HCT116 (cell line): Measurements from ENCODE around the gene PGS1. TPM values are rescaled to one million over a fixed set of nuclear protein-coding genes. Genes with fewer than 3 reads are reported as not detected.

Source experiments
- ATAC-seq: fragments of 200-7000 bp; cut with Tn5 transposase; 2 replicates; pipeline ENCODE4 v1.9.1; 2020; ENCODE audit warnings: mild to moderate bottlenecking, moderate library complexity
- BruUV-seq: library from RNA; stranded (reverse); fragments of 400-500 nt; replicated peaks from 2 replicates; lab custom pipeline; 2021; lab: Mats Ljungman, UMichigan
- CTCF ChIA-PET: fragments of 300-600 bp; sonication (Branson Sonifier 250); formaldehyde crosslinking; loops from one replicate; lab custom pipeline; 2021; ENCODE audit warnings: antibody characterized with exemption; lab: Charles Lee
- POLR2A ChIA-PET: fragments of 300-600, 350-600 bp; sonication (Branson Sonifier 250); formaldehyde crosslinking; loops from one replicate; lab custom pipeline; 2021; ENCODE audit warnings: antibody characterized with exemption; lab: Charles Lee
- RAD21 ChIA-PET, 2 experiments: fragments of 300-600 bp; sonication (Branson Sonifier 250); formaldehyde crosslinking; loops; one replicate each; lab custom pipeline; 2023; ENCODE audit warnings: low total read pairs in 2 of 2; ENCODE audit not compliant: uncharacterized antibody in 2 of 2, unreplicated experiment in 2 of 2, low non-redundant PET in 1 of 2; lab: Charles Lee
- DNase-seq: peaks from one replicate; pipeline ENCODE4 v3.0.0-alpha.2; 2010; ENCODE audit warnings: low read depth, low spot score
- H2AFZ ChIP-seq: fragments of 200-600 bp; shearing (Covaris generic), sonication (generic); 2 replicates; pipeline ENCODE4 v1.6.1; 2017; ENCODE audit warnings: low read depth, mixed run types, mixed read lengths, antibody characterized with exemption, low read length; ENCODE audit not compliant: poor library complexity, severe bottlenecking
- H3K27ac ChIP-seq: 2 replicates; pipeline ENCODE4 v1.5.1; 2012; ENCODE audit warnings: low read depth, low read length
- H3K27me3 ChIP-seq: fragments of 200-600 bp; sonication (generic); 2 replicates; pipeline ENCODE4 v1.6.1; 2016; ENCODE audit warnings: mixed run types, low read length, mixed read lengths; ENCODE audit not compliant: insufficient read depth
- H3K36me3 ChIP-seq, 2 experiments: fragments of 200-500 bp in 1 of 2; fragments of 200-600 bp in 1 of 2; sonication (Bioruptor generic) in 1 of 2; sonication (generic) in 1 of 2; 2 replicates each; pipeline versions ENCODE4 v1.5.1 to v1.6.1; 2014 to 2016; ENCODE audit warnings: low read length in 2 of 2, inconsistent platforms in 1 of 2, mixed read lengths in 1 of 2, mixed run types in 1 of 2; ENCODE audit not compliant: insufficient read depth in 2 of 2, control insufficient read depth in 1 of 2
- H3K4me1 ChIP-seq, 2 experiments: fragments of 200-600 bp in 1 of 2; sonication (generic) in 1 of 2; 2 replicates each; pipeline versions ENCODE4 v1.5.1 to v1.6.1; 2012 to 2017; ENCODE audit warnings: low read length in 2 of 2, inconsistent platforms in 1 of 2, mild to moderate bottlenecking in 1 of 2, mixed read lengths in 1 of 2, mixed run types in 1 of 2, moderate library complexity in 1 of 2; ENCODE audit not compliant: insufficient read depth in 2 of 2, control insufficient read depth in 1 of 2
- H3K4me2 ChIP-seq: fragments of 200-600 bp; sonication (generic); 2 replicates; pipeline ENCODE4 v1.6.1; 2017; ENCODE audit warnings: mixed run types, low read length, mixed read lengths
- H3K4me3 ChIP-seq, 2 experiments: fragments of 200-600 bp in 1 of 2; sonication (generic) in 1 of 2; replicated peaks in 1 of 2; 2 replicates each; pipeline ENCODE4 v1.5.1; 2011 to 2016; ENCODE audit warnings: low read length in 2 of 2, control low read depth in 1 of 2, low read depth in 1 of 2, mild to moderate bottlenecking in 1 of 2, mixed read lengths in 1 of 2, mixed run types in 1 of 2
- H3K79me2 ChIP-seq: fragments of 200-600 bp; sonication (generic); 2 replicates; pipeline ENCODE4 v1.6.1; 2017; ENCODE audit warnings: mild to moderate bottlenecking, mixed run types, low read length, moderate library complexity, mixed read lengths; ENCODE audit not compliant: insufficient read depth
- H3K9ac ChIP-seq: fragments of 200-600 bp; sonication (generic); 2 replicates; pipeline ENCODE4 v1.6.1; 2016; ENCODE audit warnings: low read length, mixed read lengths
- H3K9me2 ChIP-seq: fragments of 200-600 bp; sonication (generic), shearing (Covaris generic); 2 replicates; pipeline ENCODE4 v1.6.1; 2017; ENCODE audit warnings: mixed run types, mild to moderate bottlenecking, moderate library complexity; ENCODE audit not compliant: insufficient read depth
- H3K9me3 ChIP-seq, 2 experiments: fragments of 200-500 bp in 1 of 2; fragments of 200-600 bp in 1 of 2; sonication (Bioruptor generic) in 1 of 2; sonication (generic) in 1 of 2; 2 replicates each; pipeline ENCODE4 v1.6.1; 2014 to 2017; ENCODE audit warnings: low read length in 2 of 2, mixed read lengths in 2 of 2, inconsistent platforms in 1 of 2, low read depth in 1 of 2, mild to moderate bottlenecking in 1 of 2, mixed run types in 1 of 2, moderate library complexity in 1 of 2; ENCODE audit not compliant: control insufficient read depth in 1 of 2, insufficient read depth in 1 of 2
- H4K20me1 ChIP-seq: fragments of 200-600 bp; sonication (generic), shearing (Covaris generic); 2 replicates; pipeline ENCODE4 v1.6.1; 2017; ENCODE audit warnings: mixed run types, mild to moderate bottlenecking, moderate library complexity; ENCODE audit not compliant: insufficient read depth
- EGR1 ChIP-seq: IDR thresholded peaks from 2 replicates; pipeline ENCODE4 v1.6.1; 2012; ENCODE audit warnings: low read depth
- ELF1 ChIP-seq: IDR thresholded peaks from 2 replicates; pipeline ENCODE4 v1.6.1; 2012; ENCODE audit warnings: low read depth, borderline replicate concordance
- SIN3A ChIP-seq: IDR thresholded peaks from 2 replicates; pipeline ENCODE4 v1.6.1; 2012; ENCODE audit warnings: low read depth
- YY1 ChIP-seq: IDR thresholded peaks from 2 replicates; pipeline ENCODE4 v1.6.1; 2011; ENCODE audit warnings: low read length, low read depth, moderate library complexity, mild to moderate bottlenecking; ENCODE audit not compliant: insufficient replicate concordance; ENCODE audit errors: extremely low read depth
- ZNF274 ChIP-seq: fragments of 200-500 bp; sonication (Bioruptor generic); IDR thresholded peaks from 2 replicates; pipeline ENCODE4 v1.6.1; 2014; ENCODE audit warnings: mild to moderate bottlenecking, low read depth, low read length, inconsistent platforms
- intact Hi-C: fragments of 100-400 bp; cut with micrococcal nuclease; formaldehyde crosslinking; loops from 2 replicates; pipeline ENCODE4 v1.10.0; 2022
- total RNA-seq: library from RNA; stranded (reverse); gene quantifications from one replicate; pipeline ENCODE4 v1.2.1, GENCODE V29; 2021; ENCODE audit not compliant: unreplicated experiment
- TF ChIP-seq, protein P1 (sequence below): IDR thresholded peaks from 2 replicates; pipeline ENCODE4 v1.6.1; 2012; ENCODE audit warnings: low read depth

PGS1 gene
- total RNA-seq, 1 experiment from 2014 or later = 44.4 TPM

DNA sequence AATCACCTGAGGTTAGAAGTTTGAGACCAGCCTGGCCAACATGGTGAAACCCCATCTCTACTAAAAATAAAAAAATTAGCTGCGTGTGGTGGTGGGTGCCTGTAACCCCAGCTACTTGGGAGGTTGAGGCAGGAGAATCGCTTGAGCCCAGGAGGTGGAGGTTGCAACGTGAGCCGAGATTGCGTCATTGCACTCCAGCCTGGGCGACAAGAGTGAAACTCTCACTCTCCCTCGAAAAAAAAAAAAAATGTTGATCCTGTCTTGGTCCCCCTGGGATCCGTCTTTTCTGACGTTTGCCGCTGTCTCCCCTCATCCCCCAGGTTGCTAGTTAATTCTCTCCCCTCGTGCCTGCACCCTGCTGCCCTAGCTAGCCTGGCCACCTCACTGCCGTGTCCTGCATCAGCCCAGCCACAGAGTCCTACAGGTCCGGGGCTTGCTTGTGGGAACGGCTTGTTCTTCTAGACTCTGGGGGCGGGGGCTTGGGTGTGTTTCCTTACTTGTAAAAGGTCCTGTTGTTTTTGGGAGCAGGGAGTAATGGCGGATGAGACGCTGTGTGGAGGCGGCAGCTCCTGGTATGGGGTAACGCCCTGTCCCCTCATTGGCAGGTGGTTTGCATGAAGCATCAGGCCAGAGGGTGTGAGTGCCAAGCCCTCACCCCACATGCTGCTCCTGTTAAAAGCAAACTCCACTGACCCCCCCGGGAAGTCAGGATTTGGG is 44.6 kb downstream of the PGS1 start:
- H4K20me1 ChIP-seq = peaks cover 6% of the 10 kb centered on the region; the same call in 1 of the 2 replicates
- H3K79me2 ChIP-seq = peaks cover 18% of the 10 kb centered on the region
- H3K9me2 ChIP-seq = no peaks in the 10 kb centered on the region
- H3K9me3 ChIP-seq = no peaks in the 10 kb centered on the region
- CTCF ChIA-PET = interaction anchor here (1.0 to 3.3 kb wide), 15 partner anchors 8 to 404 kb away, joined by 3 to 61 read pairs (median 6); no protein-coding TSS in a partner anchor
- DNase-seq (no peak), ATAC-seq (no peak)
- TF ChIP-seq ZNF274 = no peak
- no peak for TF ChIP-seq EGR1
- TF ChIP-seq ELF1 = no peak
- no peak for TF ChIP-seq YY1
- TF ChIP-seq, protein P1, sequence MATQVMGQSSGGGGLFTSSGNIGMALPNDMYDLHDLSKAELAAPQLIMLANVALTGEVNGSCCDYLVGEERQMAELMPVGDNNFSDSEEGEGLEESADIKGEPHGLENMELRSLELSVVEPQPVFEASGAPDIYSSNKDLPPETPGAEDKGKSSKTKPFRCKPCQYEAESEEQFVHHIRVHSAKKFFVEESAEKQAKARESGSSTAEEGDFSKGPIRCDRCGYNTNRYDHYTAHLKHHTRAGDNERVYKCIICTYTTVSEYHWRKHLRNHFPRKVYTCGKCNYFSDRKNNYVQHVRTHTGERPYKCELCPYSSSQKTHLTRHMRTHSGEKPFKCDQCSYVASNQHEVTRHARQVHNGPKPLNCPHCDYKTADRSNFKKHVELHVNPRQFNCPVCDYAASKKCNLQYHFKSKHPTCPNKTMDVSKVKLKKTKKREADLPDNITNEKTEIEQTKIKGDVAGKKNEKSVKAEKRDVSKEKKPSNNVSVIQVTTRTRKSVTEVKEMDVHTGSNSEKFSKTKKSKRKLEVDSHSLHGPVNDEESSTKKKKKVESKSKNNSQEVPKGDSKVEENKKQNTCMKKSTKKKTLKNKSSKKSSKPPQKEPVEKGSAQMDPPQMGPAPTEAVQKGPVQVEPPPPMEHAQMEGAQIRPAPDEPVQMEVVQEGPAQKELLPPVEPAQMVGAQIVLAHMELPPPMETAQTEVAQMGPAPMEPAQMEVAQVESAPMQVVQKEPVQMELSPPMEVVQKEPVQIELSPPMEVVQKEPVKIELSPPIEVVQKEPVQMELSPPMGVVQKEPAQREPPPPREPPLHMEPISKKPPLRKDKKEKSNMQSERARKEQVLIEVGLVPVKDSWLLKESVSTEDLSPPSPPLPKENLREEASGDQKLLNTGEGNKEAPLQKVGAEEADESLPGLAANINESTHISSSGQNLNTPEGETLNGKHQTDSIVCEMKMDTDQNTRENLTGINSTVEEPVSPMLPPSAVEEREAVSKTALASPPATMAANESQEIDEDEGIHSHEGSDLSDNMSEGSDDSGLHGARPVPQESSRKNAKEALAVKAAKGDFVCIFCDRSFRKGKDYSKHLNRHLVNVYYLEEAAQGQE = no peak
- no peak for TF ChIP-seq SIN3A
- TF ChIP-seq, all 23 proteins: peak for 0
- Histone ChIP-seq H3K4me2 (no peak overlapping the region), H3K9ac (no peak overlapping the region), H3K4me1 (no peaks in the 10 kb centered on the region), H3K36me3 (peaks cover 29 to 52% of the 10 kb centered on the region in 2 experiments; a peak in 3 of 4 replicates), H2AFZ (no peak overlapping the region), H3K27ac (no peak overlapping the region), H3K27me3 (no peaks in the 10 kb centered on the region), H3K4me3 (no peak overlapping the region)
- intact Hi-C loops = loop anchor here (1.0 to 10.0 kb wide), 5 partner anchors 63 to 338 kb away; partner anchors contain the start of gene SOCS3
- RAD21 ChIA-PET = interaction anchor here (1.3 to 2.0 kb wide), 3 partner anchors 172 to 174 kb away, joined by 3 to 12 read pairs (median 9); no protein-coding TSS in a partner anchor
- POLR2A ChIA-PET = interaction anchor here (1.2 kb wide), 1 partner anchor 134 kb away, joined by 4 read pairs; no protein-coding TSS in a partner anchor
- BruUV-seq = no TSS peak
